C4-2B (cell line): Measurements from ENCODE around the gene EIF5AL1.
"Not testable (repeated sequence)": the region's sequence is repeated elsewhere in the genome, so short reads cannot be mapped to it uniquely, and the experiment has no call there.

Source experiments
- H3K27ac ChIP-seq: fragments of 450-650 bp; 2 replicates; pipeline ENCODE4 v1.5.1; 2017
- CTCF ChIP-seq: fragments of 450-650 bp; conservative IDR thresholded peaks from 2 replicates; pipeline ENCODE4 v1.5.1; 2017; ENCODE audit warnings: mild to moderate bottlenecking
- ZFX ChIP-seq: fragments of 450-650 bp; IDR thresholded peaks from 2 replicates; pipeline ENCODE4 v1.6.1; 2017

Gene EIF5AL1

GRCh38 chr10:79542626-79543025 is 30.3 kb downstream of the EIF5AL1 start:
- TF ChIP-seq CTCF (no peak), ZFX (no peak)
- no peak overlapping the region for H3K27ac ChIP-seq

- H3K27ac ChIP-seq, result not testable (repeated sequence)
Measured at GRCh38 chr10:79544408-79544807, 32.1 kb downstream of the EIF5AL1 start.

GRCh38 chr10:79544926-79545659 is 32.8 kb downstream of the EIF5AL1 start:
- H3K27ac ChIP-seq, result not testable (repeated sequence)

GRCh38 chr10:79547128-79547527 is 34.8 kb downstream of the EIF5AL1 start:
- H3K27ac ChIP-seq, result not testable (repeated sequence)

- no peak overlapping the region for H3K27ac ChIP-seq
- TF ChIP-seq ZFX (no peak), CTCF (no peak)
Measured at GRCh38 chr10:79547973-79548372, 35.6 kb downstream of the EIF5AL1 start.

- no peak overlapping the region for H3K27ac ChIP-seq
- no peak for TF ChIP-seq ZFX
- TF ChIP-seq CTCF, result no peak
Measured at GRCh38 chr10:79552143-79552542, 39.8 kb downstream of the EIF5AL1 start.

GRCh38 chr10:79555354-79556309 is 43.3 kb downstream of the EIF5AL1 start:
- TF ChIP-seq CTCF (no peak), ZFX (no peak)
- H3K27ac ChIP-seq, result peak overlapping the region; percentile 73

- H3K27ac ChIP-seq, result peak overlapping the region; percentile 73
Measured at GRCh38 chr10:79556961-79557360, 44.6 kb downstream of the EIF5AL1 start.

- no peak for TF ChIP-seq CTCF
- TF ChIP-seq ZFX, result no peak
- H3K27ac ChIP-seq, result peak overlapping the region; percentile 73
Measured at GRCh38 chr10:79559726-79560125, 47.4 kb downstream of the EIF5AL1 start.
